ENCODE results near the gene KRT2. TPM values are rescaled to one million over a fixed set of nuclear protein-coding genes. Genes with fewer than 3 reads are reported as not detected.
A peak's percentile ranks its signal among the peaks of the same experiment; 100 is the strongest.
"Not testable (repeated sequence)": the region's sequence is repeated elsewhere in the genome, so short reads cannot be mapped to it uniquely, and the experiment has no call there.

The KRT2 gene
- total RNA-seq, 1 experiment from 2014 or later, result not detected

- H3K9me2 ChIP-seq (ENCODE audit: insufficient read depth), result no peaks in the 10 kb centered on the region
- BruUV-seq (replicated peaks), result no TSS peak
- no peaks in the 10 kb centered on the region for H4K20me1 ChIP-seq (ENCODE audit: insufficient read depth)
- H3K9me3 ChIP-seq (ENCODE audit: insufficient read depth, low read depth), result no peaks in the 10 kb centered on the region; the same call in 1 of the 2 replicates
- no peaks in the 10 kb centered on the region for H3K27me3 ChIP-seq (ENCODE audit: insufficient read depth, low read depth)
- peak overlapping the region; percentile 39; the same call in 1 of the 2 replicates for H3K4me2 ChIP-seq
- no peak for TF ChIP-seq EZH2 (IDR thresholded peaks at IDR 0.05; ENCODE audit: low read depth)
- TF ChIP-seq, protein P1, sequence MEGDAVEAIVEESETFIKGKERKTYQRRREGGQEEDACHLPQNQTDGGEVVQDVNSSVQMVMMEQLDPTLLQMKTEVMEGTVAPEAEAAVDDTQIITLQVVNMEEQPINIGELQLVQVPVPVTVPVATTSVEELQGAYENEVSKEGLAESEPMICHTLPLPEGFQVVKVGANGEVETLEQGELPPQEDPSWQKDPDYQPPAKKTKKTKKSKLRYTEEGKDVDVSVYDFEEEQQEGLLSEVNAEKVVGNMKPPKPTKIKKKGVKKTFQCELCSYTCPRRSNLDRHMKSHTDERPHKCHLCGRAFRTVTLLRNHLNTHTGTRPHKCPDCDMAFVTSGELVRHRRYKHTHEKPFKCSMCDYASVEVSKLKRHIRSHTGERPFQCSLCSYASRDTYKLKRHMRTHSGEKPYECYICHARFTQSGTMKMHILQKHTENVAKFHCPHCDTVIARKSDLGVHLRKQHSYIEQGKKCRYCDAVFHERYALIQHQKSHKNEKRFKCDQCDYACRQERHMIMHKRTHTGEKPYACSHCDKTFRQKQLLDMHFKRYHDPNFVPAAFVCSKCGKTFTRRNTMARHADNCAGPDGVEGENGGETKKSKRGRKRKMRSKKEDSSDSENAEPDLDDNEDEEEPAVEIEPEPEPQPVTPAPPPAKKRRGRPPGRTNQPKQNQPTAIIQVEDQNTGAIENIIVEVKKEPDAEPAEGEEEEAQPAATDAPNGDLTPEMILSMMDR (conservative IDR thresholded peaks at IDR 0.05), result no peak
- ChIA-PET POLR2A (ENCODE audit: unreplicated experiment) (no interaction called here), CTCF (no interaction called here)
- no peaks in the 10 kb centered on the region for H3K36me3 ChIP-seq (ENCODE audit: low read depth)
- DNase-seq, result peak; percentile 8 to 87
- intact Hi-C loops (cut with micrococcal nuclease; ENCODE audit: unreplicated experiment), result loop anchor here (5.0 kb wide), 3 partner anchors 149 to 524 kb away; partner anchors contain the start of gene KRT5
- peaks cover 35% of the 10 kb centered on the region for H3K4me1 ChIP-seq (replicated peaks; ENCODE audit: insufficient read depth)
- H3K79me2 ChIP-seq (ENCODE audit: low read depth), result no peaks in the 10 kb centered on the region
- peak overlapping the region; percentile 86 for H3K27ac ChIP-seq
- no peak overlapping the region for H3K4me3 ChIP-seq
- H3F3A ChIP-seq (ENCODE audit: insufficient read depth, low read depth), result peaks cover 30% of the 10 kb centered on the region
- H2AFZ ChIP-seq, result no peak overlapping the region
Measured at GRCh38 chr12:52670961-52671360, 18.9 kb upstream of the KRT2 start.

DNA sequence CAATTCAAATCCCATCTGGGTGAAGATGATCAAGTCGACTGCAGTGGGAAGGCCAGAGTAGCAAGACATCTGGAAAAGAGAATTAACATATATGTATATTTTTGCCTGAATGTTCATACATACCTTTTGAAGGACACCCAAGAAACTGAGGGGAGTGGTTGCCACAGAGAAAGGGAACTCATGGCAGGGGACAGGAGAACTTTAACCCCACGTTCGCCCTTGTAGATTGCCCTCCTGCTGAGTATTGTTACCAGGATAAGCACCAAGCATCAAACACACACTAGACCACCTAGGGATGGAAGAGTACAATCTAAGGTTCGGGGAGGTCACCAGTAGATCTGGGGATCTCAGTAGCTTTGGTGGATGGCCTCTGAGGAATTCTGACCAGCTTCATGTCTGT, 18.5 kb upstream of the KRT2 start:
- Histone ChIP-seq H3K4me3 (no peak overlapping the region), H3K4me1 (replicated peaks; ENCODE audit: insufficient read depth) (peaks cover 35% of the 10 kb centered on the region), H3K4me2 (peak overlapping the region; percentile 12; the same call in 1 of the 2 replicates), H3F3A (ENCODE audit: insufficient read depth, low read depth) (peaks cover 30% of the 10 kb centered on the region), H3K79me2 (ENCODE audit: low read depth) (no peaks in the 10 kb centered on the region), H3K9me3 (ENCODE audit: insufficient read depth, low read depth) (no peaks in the 10 kb centered on the region; the same call in 1 of the 2 replicates), H3K27ac (peak overlapping the region; percentile 41), H2AFZ (no peak overlapping the region), H4K20me1 (ENCODE audit: insufficient read depth) (no peaks in the 10 kb centered on the region), H3K36me3 (ENCODE audit: low read depth) (no peaks in the 10 kb centered on the region), H3K9me2 (ENCODE audit: insufficient read depth) (no peaks in the 10 kb centered on the region), H3K27me3 (ENCODE audit: insufficient read depth, low read depth) (no peaks in the 10 kb centered on the region)
- no peak for DNase-seq
- no TSS peak for BruUV-seq (replicated peaks)
- ChIA-PET CTCF (no interaction called here), POLR2A (ENCODE audit: unreplicated experiment) (no interaction called here)
- intact Hi-C loops (cut with micrococcal nuclease; ENCODE audit: unreplicated experiment), result loop anchor here (5.0 kb wide), 3 partner anchors 148 to 523 kb away; partner anchors contain the start of gene KRT5
- TF ChIP-seq EZH2 (IDR thresholded peaks at IDR 0.05; ENCODE audit: low read depth), result no peak
- TF ChIP-seq, protein P1 (conservative IDR thresholded peaks at IDR 0.05), result no peak

GRCh38 chr12:52669941-52670340, 17.9 kb upstream of the KRT2 start:
- POLR2A ChIA-PET (ENCODE audit: unreplicated experiment); H3K4me3 ChIP-seq; H3K4me2 ChIP-seq; H3K27me3 ChIP-seq (ENCODE audit: insufficient read depth, low read depth); BruUV-seq (replicated peaks); CTCF ChIA-PET; H3K27ac ChIP-seq; DNase-seq; H3K36me3 ChIP-seq (ENCODE audit: low read depth); H3K9me3 ChIP-seq (ENCODE audit: insufficient read depth, low read depth); H2AFZ ChIP-seq; H3K9me2 ChIP-seq (ENCODE audit: insufficient read depth); H4K20me1 ChIP-seq (ENCODE audit: insufficient read depth); H3K79me2 ChIP-seq (ENCODE audit: low read depth): not testable (repeated sequence)
- intact Hi-C loops (cut with micrococcal nuclease; ENCODE audit: unreplicated experiment), result loop anchor here (5.0 kb wide), 3 partner anchors 148 to 523 kb away; partner anchors contain the start of gene KRT5
- Histone ChIP-seq H3F3A (ENCODE audit: insufficient read depth, low read depth) (peaks cover 30% of the 10 kb centered on the region), H3K4me1 (replicated peaks; ENCODE audit: insufficient read depth) (peaks cover 35% of the 10 kb centered on the region)

- CTCF ChIA-PET, result no interaction called here
- no TSS peak for BruUV-seq (replicated peaks)
- no peak for DNase-seq
Measured at GRCh38 chr12:52669426-52669825, 17.4 kb upstream of the KRT2 start.

More at GRCh38 chr12:52669426-52669825, 17.4 kb upstream of the KRT2 start:
- Histone ChIP-seq H3F3A (ENCODE audit: insufficient read depth, low read depth) (peaks cover 30% of the 10 kb centered on the region), H3K9me3 (ENCODE audit: insufficient read depth, low read depth) (no peaks in the 10 kb centered on the region; the same call in 1 of the 2 replicates), H2AFZ (no peak overlapping the region), H3K4me2 (no peak overlapping the region), H3K4me1 (replicated peaks; ENCODE audit: insufficient read depth) (peaks cover 35% of the 10 kb centered on the region), H3K79me2 (ENCODE audit: low read depth) (no peaks in the 10 kb centered on the region), H3K36me3 (ENCODE audit: low read depth) (no peaks in the 10 kb centered on the region), H3K4me3 (no peak overlapping the region), H3K27me3 (ENCODE audit: insufficient read depth, low read depth) (no peaks in the 10 kb centered on the region), H3K9me2 (ENCODE audit: insufficient read depth) (no peaks in the 10 kb centered on the region), H4K20me1 (ENCODE audit: insufficient read depth) (no peaks in the 10 kb centered on the region), H3K27ac (no peak overlapping the region)
- POLR2A ChIA-PET (ENCODE audit: unreplicated experiment), result no interaction called here
- TF ChIP-seq, protein P1 (conservative IDR thresholded peaks at IDR 0.05), result no peak
- TF ChIP-seq EZH2 (IDR thresholded peaks at IDR 0.05; ENCODE audit: low read depth), result no peak
- intact Hi-C loops (cut with micrococcal nuclease; ENCODE audit: unreplicated experiment), result no loop called here
